ENCODE results near the gene RUFY4. TPM values are rescaled to one million over a fixed set of nuclear protein-coding genes. Genes with fewer than 3 reads are reported as not detected.

RUFY4 gene
- total RNA-seq, 1 experiment from 2014 or later = not detected

DNA sequence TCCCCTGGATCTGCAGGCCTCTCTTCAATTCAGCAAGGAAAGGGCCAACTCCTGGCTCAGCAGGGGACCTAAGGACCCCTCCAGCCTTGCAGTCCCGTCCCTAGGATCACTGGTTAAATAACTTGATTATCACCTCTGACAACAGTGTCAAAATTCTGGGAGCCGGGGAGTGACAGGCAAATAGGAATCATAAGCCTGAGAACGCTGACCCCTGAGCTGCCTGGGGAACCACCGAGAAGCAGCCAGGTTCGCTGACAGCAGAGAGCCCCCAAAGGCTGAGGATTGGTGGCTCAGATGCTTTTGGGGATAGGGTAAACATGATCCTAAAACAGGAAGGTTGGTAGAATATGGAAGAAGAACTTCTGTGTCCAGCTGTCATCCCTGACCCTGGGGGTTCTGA, 48.8 kb upstream of the RUFY4 start:
- in situ Hi-C loops (cut with HindIII; ENCODE audit: low pct_unique_long_range_greater_than_20kb, low sequenced_read_pairs) (no loop called here), intact Hi-C loops (cut with micrococcal nuclease; ENCODE audit: unreplicated experiment) (no loop called here)
- Histone ChIP-seq H3K4me3 (ENCODE audit: low read depth in 2 of 2, low read length in 2 of 2) (no peak overlapping the region), H3K27ac (ENCODE audit: low read length) (no peak overlapping the region), H3K36me3 (ENCODE audit: control insufficient read depth, insufficient read depth, low read length) (no peaks in the 10 kb centered on the region), H3K27me3 (ENCODE audit: control insufficient read depth, insufficient read depth, low read length) (no peaks in the 10 kb centered on the region), H3K4me1 (ENCODE audit: control insufficient read depth, insufficient read depth, low read length) (no peaks in the 10 kb centered on the region), H3K9me3 (ENCODE audit: control insufficient read depth, insufficient read depth, low read depth, low read length) (no peaks in the 10 kb centered on the region)
- CTCF ChIA-PET = no interaction called here
- POLR2A ChIA-PET = no interaction called here
- no TSS peak for BruUV-seq (replicated peaks)
- no peak for TF ChIP-seq SIN3A (IDR thresholded peaks at IDR 0.05; ENCODE audit: borderline replicate concordance, insufficient read depth, low read depth, low read length)
- TF ChIP-seq TCF7L2 (IDR thresholded peaks at IDR 0.05; ENCODE audit: low read depth, low read length) = no peak
- TF ChIP-seq POLR2AphosphoS5 (IDR thresholded peaks at IDR 0.05; ENCODE audit: low read depth, low read length) = no peak
- TF ChIP-seq, protein P1, sequence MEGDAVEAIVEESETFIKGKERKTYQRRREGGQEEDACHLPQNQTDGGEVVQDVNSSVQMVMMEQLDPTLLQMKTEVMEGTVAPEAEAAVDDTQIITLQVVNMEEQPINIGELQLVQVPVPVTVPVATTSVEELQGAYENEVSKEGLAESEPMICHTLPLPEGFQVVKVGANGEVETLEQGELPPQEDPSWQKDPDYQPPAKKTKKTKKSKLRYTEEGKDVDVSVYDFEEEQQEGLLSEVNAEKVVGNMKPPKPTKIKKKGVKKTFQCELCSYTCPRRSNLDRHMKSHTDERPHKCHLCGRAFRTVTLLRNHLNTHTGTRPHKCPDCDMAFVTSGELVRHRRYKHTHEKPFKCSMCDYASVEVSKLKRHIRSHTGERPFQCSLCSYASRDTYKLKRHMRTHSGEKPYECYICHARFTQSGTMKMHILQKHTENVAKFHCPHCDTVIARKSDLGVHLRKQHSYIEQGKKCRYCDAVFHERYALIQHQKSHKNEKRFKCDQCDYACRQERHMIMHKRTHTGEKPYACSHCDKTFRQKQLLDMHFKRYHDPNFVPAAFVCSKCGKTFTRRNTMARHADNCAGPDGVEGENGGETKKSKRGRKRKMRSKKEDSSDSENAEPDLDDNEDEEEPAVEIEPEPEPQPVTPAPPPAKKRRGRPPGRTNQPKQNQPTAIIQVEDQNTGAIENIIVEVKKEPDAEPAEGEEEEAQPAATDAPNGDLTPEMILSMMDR (IDR thresholded peaks at IDR 0.05) = no peak
- TF ChIP-seq, protein P2, sequence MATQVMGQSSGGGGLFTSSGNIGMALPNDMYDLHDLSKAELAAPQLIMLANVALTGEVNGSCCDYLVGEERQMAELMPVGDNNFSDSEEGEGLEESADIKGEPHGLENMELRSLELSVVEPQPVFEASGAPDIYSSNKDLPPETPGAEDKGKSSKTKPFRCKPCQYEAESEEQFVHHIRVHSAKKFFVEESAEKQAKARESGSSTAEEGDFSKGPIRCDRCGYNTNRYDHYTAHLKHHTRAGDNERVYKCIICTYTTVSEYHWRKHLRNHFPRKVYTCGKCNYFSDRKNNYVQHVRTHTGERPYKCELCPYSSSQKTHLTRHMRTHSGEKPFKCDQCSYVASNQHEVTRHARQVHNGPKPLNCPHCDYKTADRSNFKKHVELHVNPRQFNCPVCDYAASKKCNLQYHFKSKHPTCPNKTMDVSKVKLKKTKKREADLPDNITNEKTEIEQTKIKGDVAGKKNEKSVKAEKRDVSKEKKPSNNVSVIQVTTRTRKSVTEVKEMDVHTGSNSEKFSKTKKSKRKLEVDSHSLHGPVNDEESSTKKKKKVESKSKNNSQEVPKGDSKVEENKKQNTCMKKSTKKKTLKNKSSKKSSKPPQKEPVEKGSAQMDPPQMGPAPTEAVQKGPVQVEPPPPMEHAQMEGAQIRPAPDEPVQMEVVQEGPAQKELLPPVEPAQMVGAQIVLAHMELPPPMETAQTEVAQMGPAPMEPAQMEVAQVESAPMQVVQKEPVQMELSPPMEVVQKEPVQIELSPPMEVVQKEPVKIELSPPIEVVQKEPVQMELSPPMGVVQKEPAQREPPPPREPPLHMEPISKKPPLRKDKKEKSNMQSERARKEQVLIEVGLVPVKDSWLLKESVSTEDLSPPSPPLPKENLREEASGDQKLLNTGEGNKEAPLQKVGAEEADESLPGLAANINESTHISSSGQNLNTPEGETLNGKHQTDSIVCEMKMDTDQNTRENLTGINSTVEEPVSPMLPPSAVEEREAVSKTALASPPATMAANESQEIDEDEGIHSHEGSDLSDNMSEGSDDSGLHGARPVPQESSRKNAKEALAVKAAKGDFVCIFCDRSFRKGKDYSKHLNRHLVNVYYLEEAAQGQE (IDR thresholded peaks at IDR 0.05; ENCODE audit: insufficient read depth in 1 of 2, low read depth in 2 of 2, low read length in 1 of 2) = no peak
- DNase-seq (ENCODE audit: low read depth, low spot score) (no peak), ATAC-seq (no peak)

DNA sequence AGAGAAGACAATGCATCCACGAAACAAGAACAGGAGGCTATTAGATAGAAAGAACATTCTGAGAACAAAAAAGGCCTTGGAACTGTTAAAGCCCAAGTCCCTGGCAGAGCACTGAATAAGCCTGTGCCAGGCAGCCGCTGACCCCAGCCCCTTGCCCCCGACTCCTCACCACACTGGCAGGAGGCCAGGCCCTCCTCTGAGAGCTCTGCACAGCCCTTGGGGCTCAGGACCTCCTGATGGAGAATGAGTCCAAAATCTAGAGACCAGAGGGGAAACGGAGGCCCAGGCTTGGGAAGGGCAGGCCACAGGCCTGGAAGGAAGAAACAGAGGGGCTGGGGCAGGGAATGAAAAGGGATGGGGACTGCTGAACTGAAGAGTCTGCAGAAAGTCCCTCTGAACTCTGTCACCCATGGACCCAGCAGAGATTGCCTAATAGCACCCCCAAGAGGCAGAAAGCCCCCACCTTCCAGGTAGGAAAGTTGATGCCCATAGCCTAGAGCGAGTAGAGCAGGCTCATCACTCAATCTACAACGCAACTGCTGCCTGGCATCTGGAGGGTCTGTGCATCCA, 48.0 kb upstream of the RUFY4 start:
- H3K36me3 ChIP-seq (ENCODE audit: control insufficient read depth, insufficient read depth, low read length) = no peaks in the 10 kb centered on the region
- DNase-seq (ENCODE audit: low read depth, low spot score) = no peak
- no peak overlapping the region for H3K4me3 ChIP-seq (ENCODE audit: low read depth in 2 of 2, low read length in 2 of 2)
- ChIA-PET POLR2A (no interaction called here), CTCF (no interaction called here)
- no peak overlapping the region for H3K27ac ChIP-seq (ENCODE audit: low read length)
- H3K27me3 ChIP-seq (ENCODE audit: control insufficient read depth, insufficient read depth, low read length) = no peaks in the 10 kb centered on the region
- ATAC-seq = no peak
- BruUV-seq (replicated peaks) = no TSS peak
- intact Hi-C loops (cut with micrococcal nuclease; ENCODE audit: unreplicated experiment) (no loop called here), in situ Hi-C loops (cut with HindIII; ENCODE audit: low pct_unique_long_range_greater_than_20kb, low sequenced_read_pairs) (no loop called here)
- H3K4me1 ChIP-seq (ENCODE audit: control insufficient read depth, insufficient read depth, low read length) = no peaks in the 10 kb centered on the region
- TF ChIP-seq TCF7L2 (IDR thresholded peaks at IDR 0.05; ENCODE audit: low read depth, low read length) = no peak
- TF ChIP-seq, protein P1 (IDR thresholded peaks at IDR 0.05) = no peak
- TF ChIP-seq SIN3A (IDR thresholded peaks at IDR 0.05; ENCODE audit: borderline replicate concordance, insufficient read depth, low read depth, low read length) = no peak
- no peaks in the 10 kb centered on the region for H3K9me3 ChIP-seq (ENCODE audit: control insufficient read depth, insufficient read depth, low read depth, low read length)

Measured in Panc1 (cell line).